Left colon (tissue), 2 donors: Measurements from ENCODE around the gene EXTL1. TPM values are rescaled to one million over a fixed set of nuclear protein-coding genes. Genes with fewer than 3 reads are reported as not detected.

ENCODE experiments used
- ATAC-seq: fragments of 200-7000 bp; cut with Tn5 transposase; one replicate; pipeline ENCODE4 v1.9.1; 2020; ENCODE audit warnings: mild to moderate bottlenecking, moderate library complexity
- DNase-seq, 2 donors: peaks; one replicate each; pipeline ENCODE4 v3.0.0-alpha.2; 2020
- intact Hi-C, 2 donors: fragments of 100-400 bp; cut with DNase I in 1 of 2; cut with micrococcal nuclease in 1 of 2; formaldehyde crosslinking; loops; one replicate each; pipeline versions ENCODE4 v1.11.2 to v1.14.0; 2022; cut with DNase I, micrococcal nuclease
- total RNA-seq, 2 donors: library from RNA; stranded (reverse); fragmentation: NEBNext Ultra II Directional; extraction: Animal tissue kit (Norgen Biotek cat#: 25700); gene quantifications; one replicate each; pipeline ENCODE4 v1.2.1, GENCODE V29; 2021
- donor health status: DM: no; HTN: no; CAD: no.
- donor health status: DM: yes; HTN: yes; CAD: no.

Gene EXTL1
- total RNA-seq, 2 donors from 2014 or later, result 0.11 TPM; not detected in 1

- DNase-seq (no peak), ATAC-seq (no peak)
- intact Hi-C loops, result loop anchor here (5.0 kb wide), 1 partner anchor 97 kb away; no protein-coding TSS in a partner anchor
These were observed 27.0 kb upstream of the EXTL1 start for GRCh38 chr1:25994402-25995150.

DNA sequence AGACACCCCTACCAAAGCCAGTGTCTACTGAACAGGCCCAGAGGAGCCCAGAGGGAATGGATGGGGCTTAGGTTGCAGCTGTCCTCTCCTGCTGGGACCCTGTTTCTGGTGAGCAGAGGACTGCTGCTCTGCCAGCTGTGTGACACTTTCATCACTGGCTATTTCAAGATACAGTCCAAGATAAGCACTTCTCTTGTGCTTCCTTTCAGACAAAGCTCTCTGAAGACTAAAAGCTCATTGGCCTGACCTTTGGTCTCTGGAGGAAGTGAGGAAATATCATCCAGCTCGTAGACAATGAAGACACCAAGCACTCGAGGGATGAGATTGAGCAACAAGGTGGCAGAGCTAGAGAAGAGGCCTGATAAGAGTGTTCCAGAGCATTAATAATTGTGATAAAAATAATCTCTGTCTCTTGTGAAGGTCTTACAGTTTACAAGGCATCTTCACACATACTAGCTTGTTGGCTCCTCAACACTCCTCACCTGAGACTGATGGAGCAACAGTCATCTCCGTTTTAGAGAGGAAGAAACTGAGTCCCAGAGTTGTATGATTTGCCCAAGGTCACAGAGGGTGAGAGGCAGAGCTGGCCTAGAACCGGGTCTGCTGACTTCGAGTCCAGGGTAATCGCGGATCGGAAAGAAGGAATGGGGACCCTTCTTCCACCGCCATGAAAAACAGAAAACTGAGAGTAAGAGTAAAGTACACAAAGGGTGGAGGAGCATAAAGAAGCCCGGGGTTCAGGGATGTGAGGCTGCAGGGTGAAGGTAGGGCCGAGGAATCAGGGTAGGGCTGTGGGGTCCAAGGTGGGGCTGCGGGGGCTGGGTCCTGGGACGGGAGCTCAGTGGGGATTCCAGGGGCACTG, 24.4 kb upstream of the EXTL1 start:
- DNase-seq, result peak; percentile 11 to 48
- ATAC-seq, result peak; percentile 65

DNA sequence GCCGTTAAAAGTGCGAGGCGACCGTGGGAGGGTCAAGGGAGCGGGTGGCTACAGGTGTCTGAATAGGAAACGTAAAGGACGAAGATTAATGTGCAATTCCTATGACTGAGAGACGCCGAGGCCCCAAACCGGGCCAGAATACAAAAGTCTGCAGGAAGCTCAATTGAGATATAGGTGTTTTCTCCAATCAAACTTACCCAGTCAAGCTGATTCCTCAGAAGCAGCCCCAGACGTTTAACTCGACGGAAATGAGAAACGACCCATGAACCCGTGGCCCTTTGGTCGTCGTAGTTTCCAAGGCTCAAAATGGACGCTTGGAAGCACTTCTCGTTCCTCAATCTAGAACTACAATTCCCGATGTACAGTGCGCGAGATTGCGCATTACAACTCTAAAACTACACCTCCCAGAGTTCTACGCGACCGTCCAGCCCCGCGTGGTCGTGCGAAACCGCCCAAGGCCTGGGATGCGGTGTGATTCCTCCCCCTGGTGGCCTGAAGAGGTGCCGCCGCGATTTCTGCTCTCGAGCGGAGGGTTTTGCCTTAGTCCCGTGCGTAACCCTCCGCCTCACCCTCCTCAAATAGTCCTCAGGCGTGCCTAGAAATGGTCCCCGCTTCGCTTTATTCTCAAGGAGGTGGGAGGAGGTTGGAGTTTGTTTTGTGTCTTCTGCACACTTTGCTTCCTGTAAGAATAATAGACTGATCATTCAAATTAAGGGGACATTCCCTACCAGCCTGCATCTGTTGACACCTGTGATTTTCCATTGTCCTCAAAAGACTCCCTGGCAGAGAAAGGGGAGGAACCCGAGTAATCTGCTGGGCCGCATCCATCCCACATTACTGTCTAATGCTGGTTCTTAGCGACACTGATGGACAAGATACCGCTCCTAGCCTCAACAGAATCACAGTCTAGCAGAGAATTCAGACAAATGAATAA, 23.5 kb upstream of the EXTL1 start, which contains the start of gene PAFAH2:
Gene PAFAH2 (minus strand): TSS at position 236 of the 934 bp plus-strand sequence. CDS start 7,247 bp downstream, outside the sequence.
- peak; percentile 97 to 98 for DNase-seq
- peak; percentile 96 for ATAC-seq
- intact Hi-C loops, result loop anchor here (5.0 kb wide), 1 partner anchor 101 kb away; no protein-coding TSS in a partner anchor

More for the DNA sequence above, 24.4 kb upstream of the EXTL1 start:
- intact Hi-C loops, result loop anchor here (5.0 kb wide), 1 partner anchor 100 kb away; no protein-coding TSS in a partner anchor

GRCh38 chr1:25999041-25999800, 22.4 kb upstream of the EXTL1 start:
- DNase-seq (no peak), ATAC-seq (no peak)
- intact Hi-C loops, result loop anchor here (5.0 kb wide), 1 partner anchor 102 kb away; no protein-coding TSS in a partner anchor

GRCh38 chr1:26003262-26003661, 18.3 kb upstream of the EXTL1 start:
- intact Hi-C loops, result no loop called here
- no peak for ATAC-seq

GRCh38 chr1:26003756-26004155, 17.8 kb upstream of the EXTL1 start:
- intact Hi-C loops, result no loop called here
- ATAC-seq (no peak), DNase-seq (no peak)

More at GRCh38 chr1:26003262-26003661, 18.3 kb upstream of the EXTL1 start:
- DNase-seq, result no peak

DNA sequence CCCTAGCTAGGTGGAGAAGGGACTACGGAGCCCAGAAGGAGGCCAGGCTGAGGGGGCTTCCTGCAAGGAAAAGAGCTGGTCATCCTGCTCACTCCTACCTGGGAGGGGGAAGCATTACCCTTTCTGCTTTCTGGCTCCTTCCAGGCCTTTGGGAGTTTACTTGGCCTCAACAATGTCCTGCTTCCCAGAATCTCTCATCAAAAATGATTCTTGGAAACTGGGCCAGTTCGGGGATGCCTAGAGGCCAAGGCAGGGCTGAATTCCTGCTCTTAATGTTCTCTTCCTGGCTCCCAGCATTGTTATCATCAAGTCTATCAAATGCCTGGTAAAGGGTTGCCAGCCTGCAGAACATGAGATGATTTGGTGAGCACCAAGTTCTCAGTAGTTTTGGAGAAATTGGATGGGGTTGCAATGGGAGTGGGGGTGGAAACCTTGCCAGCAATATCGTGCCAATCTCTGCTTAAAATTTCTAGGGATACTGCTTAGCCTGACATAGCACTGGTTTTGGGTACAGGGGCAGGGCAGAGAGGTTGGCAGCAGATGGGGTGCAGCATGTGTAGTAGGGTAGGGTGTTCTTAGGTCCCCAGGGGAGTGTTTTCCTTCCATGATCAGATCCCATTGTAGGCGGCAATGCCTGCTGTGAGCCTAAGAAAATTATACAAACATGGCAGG, 16.0 kb upstream of the EXTL1 start:
- DNase-seq (no peak), ATAC-seq (no peak)
- intact Hi-C loops, result no loop called here

GRCh38 chr1:26006710-26007109, 14.9 kb upstream of the EXTL1 start:
- ATAC-seq (no peak), DNase-seq (no peak)
- intact Hi-C loops, result no loop called here

GRCh38 chr1:26009796-26010447, 11.7 kb upstream of the EXTL1 start:
- ATAC-seq (no peak), DNase-seq (no peak)
- intact Hi-C loops, result no loop called here

GRCh38 chr1:26010825-26011224, 10.8 kb upstream of the EXTL1 start:
- ATAC-seq (peak; percentile 28), DNase-seq (no peak)
- intact Hi-C loops, result no loop called here

DNA sequence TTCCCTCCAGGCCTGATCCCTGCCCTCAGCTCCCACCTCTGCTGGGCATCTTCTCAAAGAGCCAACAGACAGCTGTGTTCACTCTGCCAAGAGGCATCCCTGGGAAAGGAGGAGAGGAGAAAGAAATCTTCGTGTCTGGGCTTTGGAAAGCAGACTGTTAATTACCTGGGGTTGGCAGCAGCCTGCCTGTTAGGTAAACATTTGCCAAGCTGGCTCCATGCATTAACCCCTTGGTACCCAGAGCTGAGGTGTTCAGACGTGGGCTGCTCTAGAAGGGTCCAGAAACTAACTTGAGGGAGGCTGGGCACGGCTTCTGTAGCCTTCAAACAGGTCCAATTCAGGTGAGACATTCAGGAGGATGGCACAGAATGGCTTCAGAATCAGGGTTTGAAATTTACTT, 8.7 kb upstream of the EXTL1 start:
- ATAC-seq (peak; percentile 53), DNase-seq (no peak)
- intact Hi-C loops, result no loop called here

DNA sequence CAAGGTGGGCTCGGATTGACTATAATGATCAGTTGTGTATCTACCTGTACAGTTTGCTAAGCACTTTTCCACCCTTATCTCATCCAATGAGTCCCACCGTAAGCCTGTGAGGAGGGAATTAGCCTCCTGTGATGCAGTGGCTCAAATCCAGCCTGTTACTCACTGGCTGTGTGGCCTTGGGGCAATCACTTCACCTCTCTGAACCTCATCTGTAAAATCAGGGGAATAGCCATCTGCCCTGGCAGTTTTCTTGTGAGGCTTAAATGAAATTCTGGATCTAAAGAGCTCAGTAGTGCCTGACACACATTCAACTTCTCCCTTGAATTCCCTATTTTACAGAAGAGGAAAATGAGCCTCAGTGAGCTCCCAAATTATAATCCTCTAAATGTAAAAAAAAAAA, 7.4 kb upstream of the EXTL1 start:
- DNase-seq (no peak), ATAC-seq (no peak)
- intact Hi-C loops, result no loop called here

GRCh38 chr1:26015358-26015757, 6.2 kb upstream of the EXTL1 start:
- DNase-seq (peak in 1 of 2 donors; percentile 21), ATAC-seq (no peak)
- intact Hi-C loops, result no loop called here

DNA sequence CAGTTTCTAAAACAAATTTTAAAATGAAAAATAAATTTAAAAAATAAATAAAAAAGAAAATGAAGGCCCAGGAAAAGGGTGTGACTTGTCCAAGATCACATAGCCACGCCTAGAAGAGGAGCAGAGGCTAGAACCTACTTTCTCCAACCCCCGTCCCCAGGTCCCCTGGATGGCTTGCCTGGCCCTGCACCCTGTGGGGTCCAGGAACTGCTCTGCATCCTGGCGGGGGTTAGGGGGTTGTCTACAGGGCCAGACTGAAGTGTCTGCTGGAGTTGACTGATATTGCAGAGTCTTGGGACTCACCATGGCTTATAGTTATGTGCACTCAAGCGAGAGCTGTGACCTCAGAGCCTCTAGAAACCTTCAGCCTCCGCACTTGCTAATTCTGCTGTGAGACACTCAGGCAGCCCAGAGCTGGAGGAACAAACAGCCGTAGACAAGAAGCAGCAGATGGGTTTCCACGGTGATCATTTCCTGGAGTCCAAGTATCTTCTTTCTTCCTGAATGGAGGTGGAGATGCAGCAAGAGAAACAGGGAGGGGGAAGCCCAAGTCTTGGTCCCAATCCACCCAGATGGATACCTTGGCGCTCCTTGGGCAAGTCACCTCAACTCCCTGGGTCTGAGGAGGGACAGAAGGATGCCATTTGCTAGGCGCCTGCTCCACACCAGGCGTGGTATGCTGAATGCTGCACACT, 5.2 kb upstream of the EXTL1 start:
- intact Hi-C loops, result no loop called here
- no peak for DNase-seq
- no peak for ATAC-seq

DNA sequence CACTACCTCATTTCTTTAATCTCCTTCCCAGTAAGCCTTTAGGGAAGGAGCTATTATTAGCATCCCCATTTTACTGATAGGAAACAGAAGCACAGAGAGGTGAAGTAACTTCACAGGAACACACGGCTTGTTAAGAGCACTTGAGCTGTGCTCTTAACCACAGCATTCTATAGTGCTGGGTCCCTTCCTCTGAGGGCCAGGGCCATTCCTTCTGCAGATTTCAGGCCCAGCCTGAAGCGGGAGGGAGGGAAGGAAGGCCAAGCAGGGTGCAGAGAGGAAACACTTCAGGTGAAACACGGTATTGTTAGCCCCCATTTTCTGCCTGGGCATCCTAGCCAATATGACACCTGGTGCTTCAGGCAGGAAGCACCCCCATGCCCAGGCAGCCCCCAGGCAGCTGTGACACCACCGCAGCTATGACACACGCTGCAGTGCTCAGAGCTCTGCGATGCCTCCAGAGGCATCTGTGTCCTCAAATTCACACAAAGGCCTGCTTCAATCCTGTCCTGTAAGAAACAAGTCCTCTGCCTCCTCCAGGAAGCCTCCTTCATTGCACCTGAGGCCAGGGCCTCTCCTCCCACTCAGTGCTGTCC, 4.5 kb upstream of the EXTL1 start:
- intact Hi-C loops, result no loop called here
- DNase-seq, result no peak
- no peak for ATAC-seq

GRCh38 chr1:26017606-26018005, 4.0 kb upstream of the EXTL1 start:
- intact Hi-C loops, result no loop called here
- no peak for ATAC-seq
- DNase-seq, result no peak
